ENCODE measurements around the gene HLA-DQA2.
"Not testable (repeated sequence)": the region's sequence is repeated elsewhere in the genome, so short reads cannot be mapped to it uniquely, and the experiment has no call there.

Gene HLA-DQA2

GRCh38 chr6:32741031-32741960, at the start of gene HLA-DQA2:
HLA-DQA2 (plus strand) TSS chr6:32741391; CDS start chr6:32741444, 53 bp downstream.
- DNase-seq (ENCODE audit: low read depth): no peak

- DNase-seq (ENCODE audit: low read depth): peak; percentile 26
Measured at GRCh38 chr6:32692019-32692418, 49.2 kb upstream of the HLA-DQA2 start.

- no peak for DNase-seq (ENCODE audit: low read depth)
Measured at GRCh38 chr6:32697031-32697430, 44.2 kb upstream of the HLA-DQA2 start.

GRCh38 chr6:32700391-32701040, 40.7 kb upstream of the HLA-DQA2 start:
- DNase-seq (ENCODE audit: low read depth): no peak

GRCh38 chr6:32703347-32703746, 37.8 kb upstream of the HLA-DQA2 start:
- DNase-seq (ENCODE audit: low read depth): no peak

- not testable (repeated sequence) for DNase-seq (ENCODE audit: low read depth)
Measured at GRCh38 chr6:32705164-32705563, 36.0 kb upstream of the HLA-DQA2 start.

- no peak for DNase-seq (ENCODE audit: low read depth)
Measured at GRCh38 chr6:32709625-32710024, 31.6 kb upstream of the HLA-DQA2 start.

GRCh38 chr6:32713241-32713640, 27.9 kb upstream of the HLA-DQA2 start:
- DNase-seq (ENCODE audit: low read depth): no peak

- DNase-seq (ENCODE audit: low read depth): no peak
Measured at GRCh38 chr6:32716396-32716795, 24.8 kb upstream of the HLA-DQA2 start.

- DNase-seq (ENCODE audit: low read depth): no peak
Measured at GRCh38 chr6:32718879-32719278, 22.3 kb upstream of the HLA-DQA2 start.

- DNase-seq (ENCODE audit: low read depth): no peak
Measured at GRCh38 chr6:32738126-32738525, 3.1 kb upstream of the HLA-DQA2 start.

- no peak for DNase-seq (ENCODE audit: low read depth)
Measured at GRCh38 chr6:32742374-32742773, 1.2 kb downstream of the HLA-DQA2 start.

- DNase-seq (ENCODE audit: low read depth): no peak
Measured at GRCh38 chr6:32744776-32745175, 3.6 kb downstream of the HLA-DQA2 start.

- not testable (repeated sequence) for DNase-seq (ENCODE audit: low read depth)
Measured at GRCh38 chr6:32745649-32746048, 4.5 kb downstream of the HLA-DQA2 start.

GRCh38 chr6:32752580-32752979, 11.4 kb downstream of the HLA-DQA2 start:
- DNase-seq (ENCODE audit: low read depth): no peak

- DNase-seq (ENCODE audit: low read depth): no peak
Measured at GRCh38 chr6:32759669-32760068, 18.5 kb downstream of the HLA-DQA2 start.

- DNase-seq (ENCODE audit: low read depth): no peak
Measured at GRCh38 chr6:32761072-32761471, 19.9 kb downstream of the HLA-DQA2 start.

- no peak for DNase-seq (ENCODE audit: low read depth)
Measured at GRCh38 chr6:32761548-32761947, 20.4 kb downstream of the HLA-DQA2 start.

- no peak for DNase-seq (ENCODE audit: low read depth)
Measured at GRCh38 chr6:32763421-32763820, 22.2 kb downstream of the HLA-DQA2 start, which contains the start of gene HLA-DQB2. HLA-DQB2 (minus strand) TSS chr6:32763532; CDS start chr6:32763470, 62 bp downstream.

- no peak for DNase-seq (ENCODE audit: low read depth)
Measured at GRCh38 chr6:32764048-32764447, 22.9 kb downstream of the HLA-DQA2 start.

- DNase-seq (ENCODE audit: low read depth): no peak
Measured at GRCh38 chr6:32772656-32773055, 31.5 kb downstream of the HLA-DQA2 start.

GRCh38 chr6:32774426-32774825, 33.2 kb downstream of the HLA-DQA2 start:
- no peak for DNase-seq (ENCODE audit: low read depth)

GRCh38 chr6:32775071-32775470, 33.9 kb downstream of the HLA-DQA2 start:
- DNase-seq (ENCODE audit: low read depth): no peak
